Measurements from ENCODE around the gene AGO4. TPM values are rescaled to one million over a fixed set of nuclear protein-coding genes. Genes with fewer than 3 reads are reported as not detected.
"Not testable (repeated sequence)": the region's sequence is repeated elsewhere in the genome, so short reads cannot be mapped to it uniquely, and the experiment has no call there.

Gene AGO4
- total and polyA plus RNA-seq, 2 experiments from 2014 or later, result 5.2 to 12.4 TPM

- not testable (repeated sequence) for H3K4me3 ChIP-seq; H3K9me2 ChIP-seq (replicated peaks; ENCODE audit: insufficient read depth); H3K4me1 ChIP-seq (ENCODE audit: insufficient read depth); H3K27ac ChIP-seq; H3K36me3 ChIP-seq (replicated peaks; ENCODE audit: insufficient read depth, low read depth); H3K4me2 ChIP-seq; DNase-seq (ENCODE audit: low spot score); H3K9me3 ChIP-seq (ENCODE audit: low read depth); H3K79me2 ChIP-seq; H2AFZ ChIP-seq; H4K20me1 ChIP-seq (ENCODE audit: insufficient read depth, poor library complexity, severe bottlenecking); H3K27me3 ChIP-seq
- WGBS (ENCODE audit: low lambda C conversion rate, missing lambda C conversion rate), result 95% methylated on average over 11 of the region's 11 CpGs
These were observed 7.5 kb upstream of the AGO4 start for GRCh38 chr1:35800167-35800887.

- Histone ChIP-seq H3K36me3 (replicated peaks; ENCODE audit: insufficient read depth, low read depth) (no peaks in the 10 kb centered on the region), H3K79me2 (peaks cover 50% of the 10 kb centered on the region), H3K9me3 (ENCODE audit: low read depth) (no peaks in the 10 kb centered on the region), H3K27me3 (no peaks in the 10 kb centered on the region), H2AFZ (peak overlapping the region; percentile 97), H3K4me3 (peak overlapping the region; percentile 83), H3K4me2 (peak overlapping the region; percentile 93), H3K27ac (peak overlapping the region; percentile 88), H3K4me1 (ENCODE audit: insufficient read depth) (peaks cover 12% of the 10 kb centered on the region), H3K9me2 (replicated peaks; ENCODE audit: insufficient read depth) (no peaks in the 10 kb centered on the region), H4K20me1 (ENCODE audit: insufficient read depth, poor library complexity, severe bottlenecking) (no peaks in the 10 kb centered on the region)
- TF ChIP-seq EZH2phosphoT487 (IDR thresholded peaks at IDR 0.05; ENCODE audit: low read depth, severe bottlenecking, unreplicated experiment) (no peak), CTCF (IDR thresholded peaks at IDR 0.05; ENCODE audit: poor library complexity) (no peak), EZH2 (IDR thresholded peaks at IDR 0.05; ENCODE audit: borderline replicate concordance) (no peak)
- peak; percentile 41 for DNase-seq (ENCODE audit: low spot score)
- WGBS (ENCODE audit: low lambda C conversion rate, missing lambda C conversion rate), result 2% methylated on average over 16 of the region's 49 CpGs
These were observed 766 bp downstream of the AGO4 start for GRCh38 chr1:35808450-35809113.

- Histone ChIP-seq H4K20me1 (ENCODE audit: insufficient read depth, poor library complexity, severe bottlenecking) (no peaks in the 10 kb centered on the region), H3K4me1 (ENCODE audit: insufficient read depth) (peaks cover 12% of the 10 kb centered on the region), H3K9me2 (replicated peaks; ENCODE audit: insufficient read depth) (no peaks in the 10 kb centered on the region), H3K27me3 (no peaks in the 10 kb centered on the region), H3K79me2 (peaks cover 51% of the 10 kb centered on the region), H3K4me2 (peak overlapping the region; percentile 93), H3K9me3 (ENCODE audit: low read depth) (no peaks in the 10 kb centered on the region), H2AFZ (peak overlapping the region; percentile 97), H3K4me3 (peak overlapping the region; percentile 83), H3K36me3 (replicated peaks; ENCODE audit: insufficient read depth, low read depth) (no peaks in the 10 kb centered on the region), H3K27ac (peak overlapping the region; percentile 88)
- 59% methylated on average over 7 of the region's 7 CpGs for WGBS (ENCODE audit: low lambda C conversion rate, missing lambda C conversion rate)
- TF ChIP-seq EZH2 (IDR thresholded peaks at IDR 0.05; ENCODE audit: borderline replicate concordance) (no peak), EZH2phosphoT487 (IDR thresholded peaks at IDR 0.05; ENCODE audit: low read depth, severe bottlenecking, unreplicated experiment) (no peak)
- DNase-seq (ENCODE audit: low spot score), result no peak
These were observed 1.6 kb downstream of the AGO4 start for GRCh38 chr1:35809114-35810095.

- Histone ChIP-seq H3K4me1 (ENCODE audit: insufficient read depth) (peaks cover 12% of the 10 kb centered on the region), H2AFZ (no peak overlapping the region), H4K20me1 (ENCODE audit: insufficient read depth, poor library complexity, severe bottlenecking) (no peaks in the 10 kb centered on the region), H3K36me3 (replicated peaks; ENCODE audit: insufficient read depth, low read depth) (no peaks in the 10 kb centered on the region), H3K27me3 (no peaks in the 10 kb centered on the region), H3K79me2 (peaks cover 51% of the 10 kb centered on the region), H3K4me2 (peak overlapping the region; percentile 93), H3K27ac (no peak overlapping the region), H3K9me2 (replicated peaks; ENCODE audit: insufficient read depth) (no peaks in the 10 kb centered on the region), H3K9me3 (ENCODE audit: low read depth) (no peaks in the 10 kb centered on the region), H3K4me3 (no peak overlapping the region)
- DNase-seq (ENCODE audit: low spot score), result peak; percentile 7
- WGBS (ENCODE audit: low lambda C conversion rate, missing lambda C conversion rate), result 75% methylated on average over 2 of the region's 2 CpGs
- TF ChIP-seq CTCF (IDR thresholded peaks at IDR 0.05; ENCODE audit: poor library complexity) (no peak), EZH2phosphoT487 (IDR thresholded peaks at IDR 0.05; ENCODE audit: low read depth, severe bottlenecking, unreplicated experiment) (no peak)
These were observed 2.5 kb downstream of the AGO4 start for GRCh38 chr1:35810096-35810881.

- not testable (repeated sequence) for H3K4me2 ChIP-seq; H3K9me3 ChIP-seq (ENCODE audit: low read depth); H2AFZ ChIP-seq; H3K27ac ChIP-seq; H4K20me1 ChIP-seq (ENCODE audit: insufficient read depth, poor library complexity, severe bottlenecking); H3K36me3 ChIP-seq (replicated peaks; ENCODE audit: insufficient read depth, low read depth); H3K27me3 ChIP-seq; DNase-seq (ENCODE audit: low spot score); H3K4me3 ChIP-seq; H3K9me2 ChIP-seq (replicated peaks; ENCODE audit: insufficient read depth)
- WGBS (ENCODE audit: low lambda C conversion rate, missing lambda C conversion rate), result 96% methylated on average over 5 of the region's 5 CpGs
- Histone ChIP-seq H3K4me1 (ENCODE audit: insufficient read depth) (peaks cover 12% of the 10 kb centered on the region), H3K79me2 (peaks cover 55% of the 10 kb centered on the region)
These were observed 4.9 kb downstream of the AGO4 start for GRCh38 chr1:35812754-35813153.

Measured in hepatocyte (in vitro differentiated cells).